ENCODE data around the gene ATAD3B.
"Not testable (repeated sequence)": the region's sequence is repeated elsewhere in the genome, so short reads cannot be mapped to it uniquely, and the experiment has no call there.

- TF ChIP-seq MYC, CTCF (IDR thresholded peaks at IDR 0.05; ENCODE audit: low read depth, low read length): not testable (repeated sequence)
These were observed 42.1 kb downstream of the ATAD3B start for GRCh38 chr1:1513675-1514074.

All from NB4 (cell line).